Vagina (tissue), 2 donors: ENCODE measurements around the gene EXD3. TPM values are rescaled to one million over a fixed set of nuclear protein-coding genes. Genes with fewer than 3 reads are reported as not detected.

Experiments
- DNase-seq, 2 donors: peaks; one replicate each; pipeline ENCODE4 v3.0.0-alpha.2; 2017; ENCODE audit errors: extremely low spot score in 2 of 2
- H3K27ac ChIP-seq: fragments of 200-600 bp; sonication (generic); one replicate; pipeline ENCODE4 v1.5.1; 2019
- H3K27me3 ChIP-seq: fragments of 200-600 bp; sonication (generic); one replicate; pipeline ENCODE4 v1.5.1; 2019
- H3K36me3 ChIP-seq, 2 donors: fragments of 200-600 bp; sonication (generic); one replicate each; pipeline ENCODE4 v1.5.1; 2017 to 2019
- H3K4me1 ChIP-seq: fragments of 200-600 bp; sonication (generic); one replicate; pipeline ENCODE4 v1.5.1; 2019
- H3K4me3 ChIP-seq, 2 donors: fragments of 200-600 bp; sonication (generic); 1 replicate in 1 of 2; 2 replicates in 1 of 2; pipeline ENCODE4 v1.5.1; 2016 to 2019
- H3K9me3 ChIP-seq: fragments of 200-600 bp; sonication (generic); one replicate; pipeline ENCODE4 v1.5.1; 2019
- POLR2A ChIP-seq, 2 donors: fragments of 450-650 bp; IDR thresholded peaks; one replicate each; pipeline ENCODE4 v1.6.1; 2017; ENCODE audit warnings: antibody characterized with exemption in 2 of 2, mild to moderate bottlenecking in 2 of 2, moderate library complexity in 2 of 2
- POLR2AphosphoS5 ChIP-seq, 2 donors: sonication (generic); formaldehyde crosslinking; IDR thresholded peaks; one replicate each; pipeline ENCODE4 v1.9.0; 2017; ENCODE audit warnings: antibody characterized with exemption in 2 of 2, mild to moderate bottlenecking in 2 of 2, low read depth in 1 of 2; ENCODE audit not compliant: insufficient read depth in 1 of 2
- intact Hi-C: fragments of 100-400 bp; cut with DNase I; formaldehyde crosslinking; loops from one replicate; pipeline ENCODE4 v1.15.1; 2023
- total RNA-seq: library from RNA; depleted of rRNA; stranded (reverse); fragments of >200 nt; gene quantifications from one replicate; pipeline ENCODE4 v1.2.3, GENCODE V29; 2016
- TF ChIP-seq, protein P1 (sequence below), 3 experiments: fragments of 450-650 bp in 2 of 3; fragments of 200-600 bp in 1 of 3; sonication (generic) in 1 of 3; IDR thresholded peaks; one replicate each; pipeline ENCODE4 v1.5.1; 2017 to 2019; ENCODE audit warnings: antibody characterized with exemption in 3 of 3, mild to moderate bottlenecking in 2 of 3, moderate library complexity in 2 of 3

EXD3 gene
- total RNA-seq, 1 donor from 2014 or later, result 35.6 TPM

DNA sequence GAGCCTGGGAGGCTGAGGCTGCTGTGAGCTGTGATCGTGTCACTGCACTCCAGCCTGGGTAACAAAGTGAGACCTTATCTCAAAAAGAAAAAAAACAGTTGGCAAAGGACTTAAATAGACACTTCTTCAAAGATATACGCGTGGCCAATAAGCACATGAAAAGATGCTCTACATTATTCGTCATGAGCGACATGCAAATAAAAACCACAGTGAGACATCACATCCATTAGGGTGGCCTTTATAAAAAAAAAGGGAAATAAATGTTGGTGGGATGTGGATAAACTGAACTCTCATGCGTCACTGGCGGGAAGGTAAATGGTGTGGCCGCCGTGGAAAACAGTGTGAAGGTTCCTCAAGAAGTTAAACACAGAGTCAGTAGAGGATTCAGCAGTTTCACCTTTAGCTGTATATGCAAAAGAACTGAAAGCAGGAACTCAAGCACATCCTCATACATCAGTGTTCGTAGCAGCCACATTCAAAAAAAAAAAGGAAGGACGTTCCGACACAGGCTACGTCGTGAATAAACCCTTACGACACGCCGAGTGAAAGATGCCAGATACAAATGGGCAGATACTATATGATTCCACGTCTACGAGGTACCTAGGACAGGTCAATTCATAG is 96.4 kb downstream of the EXD3 start:
- Histone ChIP-seq H3K4me1 (no peaks in the 10 kb centered on the region), H3K36me3 (no peaks in the 10 kb centered on the region), H3K27ac (no peak overlapping the region), H3K9me3 (no peaks in the 10 kb centered on the region), H3K27me3 (no peaks in the 10 kb centered on the region), H3K4me3 (no peak overlapping the region)
- no peak for DNase-seq
- intact Hi-C loops, result no loop called here
- TF ChIP-seq, protein P1, sequence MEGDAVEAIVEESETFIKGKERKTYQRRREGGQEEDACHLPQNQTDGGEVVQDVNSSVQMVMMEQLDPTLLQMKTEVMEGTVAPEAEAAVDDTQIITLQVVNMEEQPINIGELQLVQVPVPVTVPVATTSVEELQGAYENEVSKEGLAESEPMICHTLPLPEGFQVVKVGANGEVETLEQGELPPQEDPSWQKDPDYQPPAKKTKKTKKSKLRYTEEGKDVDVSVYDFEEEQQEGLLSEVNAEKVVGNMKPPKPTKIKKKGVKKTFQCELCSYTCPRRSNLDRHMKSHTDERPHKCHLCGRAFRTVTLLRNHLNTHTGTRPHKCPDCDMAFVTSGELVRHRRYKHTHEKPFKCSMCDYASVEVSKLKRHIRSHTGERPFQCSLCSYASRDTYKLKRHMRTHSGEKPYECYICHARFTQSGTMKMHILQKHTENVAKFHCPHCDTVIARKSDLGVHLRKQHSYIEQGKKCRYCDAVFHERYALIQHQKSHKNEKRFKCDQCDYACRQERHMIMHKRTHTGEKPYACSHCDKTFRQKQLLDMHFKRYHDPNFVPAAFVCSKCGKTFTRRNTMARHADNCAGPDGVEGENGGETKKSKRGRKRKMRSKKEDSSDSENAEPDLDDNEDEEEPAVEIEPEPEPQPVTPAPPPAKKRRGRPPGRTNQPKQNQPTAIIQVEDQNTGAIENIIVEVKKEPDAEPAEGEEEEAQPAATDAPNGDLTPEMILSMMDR (IDR thresholded peaks at IDR 0.05), result no peak
- no peak for TF ChIP-seq POLR2AphosphoS5 (IDR thresholded peaks at IDR 0.05; ENCODE audit: insufficient read depth in 1 of 2, low read depth in 1 of 2)
- no peak for TF ChIP-seq POLR2A (IDR thresholded peaks at IDR 0.05)

DNA sequence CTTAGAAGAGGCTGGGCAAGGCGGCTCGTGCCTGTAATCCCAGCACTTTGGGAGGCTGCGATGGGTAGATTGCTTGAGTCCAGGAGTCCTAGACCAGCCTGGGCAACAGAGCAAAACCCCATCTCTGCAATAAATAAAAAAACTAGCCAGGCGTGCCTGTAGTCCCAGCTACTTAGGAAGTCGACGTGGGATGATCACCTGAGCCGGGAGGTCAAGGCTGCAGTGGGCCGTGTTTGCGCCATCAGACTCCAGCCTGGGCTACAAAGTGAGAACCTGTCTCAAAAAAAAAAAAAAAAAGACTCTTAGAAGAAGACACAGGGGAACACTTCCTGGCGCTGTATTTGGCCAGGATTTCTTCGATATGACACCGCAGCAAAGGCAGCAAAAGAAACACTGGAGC is 97.2 kb downstream of the EXD3 start:
- intact Hi-C loops, result no loop called here
- no peaks in the 10 kb centered on the region for H3K9me3 ChIP-seq
- no peak for DNase-seq
- TF ChIP-seq POLR2A (IDR thresholded peaks at IDR 0.05) (no peak), POLR2AphosphoS5 (IDR thresholded peaks at IDR 0.05; ENCODE audit: insufficient read depth in 1 of 2, low read depth in 1 of 2) (no peak)
- TF ChIP-seq, protein P1 (IDR thresholded peaks at IDR 0.05), result no peak
- H3K4me3 ChIP-seq, result no peak overlapping the region
- no peaks in the 10 kb centered on the region for H3K27me3 ChIP-seq
- no peaks in the 10 kb centered on the region for H3K4me1 ChIP-seq
- no peak overlapping the region for H3K27ac ChIP-seq
- no peaks in the 10 kb centered on the region for H3K36me3 ChIP-seq

DNA sequence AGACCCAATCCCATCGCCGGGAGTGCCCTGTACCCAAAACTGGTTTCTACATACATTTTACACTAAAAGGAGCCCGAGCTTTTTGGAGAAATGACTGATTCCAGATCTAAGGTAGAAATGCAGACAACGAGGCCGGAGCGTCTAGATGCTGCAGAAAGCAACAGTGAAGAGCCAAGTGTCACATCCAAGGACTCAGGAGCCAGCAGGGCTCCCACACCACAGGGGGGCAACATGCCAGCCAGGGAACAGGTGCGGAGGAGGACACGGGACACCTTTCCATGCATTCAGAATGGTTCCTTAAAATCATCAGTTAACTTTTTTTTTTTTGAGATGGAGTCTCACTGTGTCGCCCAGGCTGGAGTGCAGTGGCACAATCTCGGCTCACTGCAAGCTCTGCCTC is 97.8 kb downstream of the EXD3 start:
- Histone ChIP-seq H3K27me3 (no peaks in the 10 kb centered on the region), H3K4me1 (no peaks in the 10 kb centered on the region), H3K27ac (no peak overlapping the region), H3K9me3 (no peaks in the 10 kb centered on the region), H3K36me3 (no peaks in the 10 kb centered on the region), H3K4me3 (no peak overlapping the region)
- intact Hi-C loops, result no loop called here
- no peak for DNase-seq
- TF ChIP-seq POLR2AphosphoS5 (IDR thresholded peaks at IDR 0.05; ENCODE audit: insufficient read depth in 1 of 2, low read depth in 1 of 2) (no peak), POLR2A (IDR thresholded peaks at IDR 0.05) (no peak)
- TF ChIP-seq, protein P1 (IDR thresholded peaks at IDR 0.05), result no peak

DNA sequence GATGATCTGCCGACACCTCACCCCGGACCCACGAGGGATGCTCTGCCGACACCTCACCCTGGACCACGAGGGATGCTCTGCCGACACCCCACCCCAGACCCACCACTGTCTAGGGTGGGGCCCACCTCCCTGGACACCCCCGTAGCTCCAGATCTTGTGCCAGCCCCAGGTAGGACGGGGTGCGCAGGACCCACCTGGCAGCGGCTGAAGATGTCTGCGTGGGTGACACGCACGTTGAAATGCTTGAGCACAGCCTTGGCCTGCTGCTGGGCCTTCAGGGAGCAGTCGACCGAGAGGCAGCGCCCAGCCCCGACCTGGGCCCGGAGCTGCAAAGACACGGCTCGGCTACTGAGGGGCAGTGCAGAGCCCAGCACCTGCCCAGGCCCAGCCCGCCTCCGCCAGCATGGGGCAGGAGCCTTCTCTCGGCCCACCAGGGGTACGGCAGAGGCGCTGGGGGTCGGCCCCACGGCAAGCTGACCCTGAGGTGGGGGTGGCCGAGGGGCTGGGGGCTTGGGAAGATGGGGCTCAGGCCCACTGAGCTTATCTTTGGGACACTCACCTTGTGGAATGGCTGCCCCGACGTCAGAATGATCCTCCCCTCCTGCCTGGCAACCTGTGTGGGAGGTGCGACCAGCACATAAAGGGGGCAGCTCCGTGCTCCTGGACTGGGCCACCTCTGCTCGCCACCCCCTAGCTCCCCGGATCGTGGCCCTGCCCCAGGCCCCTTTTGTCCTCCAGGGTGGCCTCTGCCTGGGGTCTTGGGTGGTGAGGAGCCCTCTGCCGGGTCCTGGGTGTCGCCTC is 99.2 kb downstream of the EXD3 start:
- no peaks in the 10 kb centered on the region for H3K4me1 ChIP-seq
- H3K4me3 ChIP-seq, result no peak overlapping the region
- TF ChIP-seq POLR2A (IDR thresholded peaks at IDR 0.05), result no peak
- TF ChIP-seq, protein P1 (IDR thresholded peaks at IDR 0.05), result no peak
- no peak for TF ChIP-seq POLR2AphosphoS5 (IDR thresholded peaks at IDR 0.05; ENCODE audit: insufficient read depth in 1 of 2, low read depth in 1 of 2)
- no peaks in the 10 kb centered on the region for H3K27me3 ChIP-seq
- H3K27ac ChIP-seq, result no peak overlapping the region
- DNase-seq, result no peak
- intact Hi-C loops, result no loop called here
- H3K36me3 ChIP-seq, result no peaks in the 10 kb centered on the region
- no peaks in the 10 kb centered on the region for H3K9me3 ChIP-seq
